WI38 (cell line): ENCODE measurements around the gene PDCD2L.

Experiments
- H3K4me3 ChIP-seq: 2 replicates; pipeline ENCODE4 v1.5.1; 2011; ENCODE audit warnings: low read depth, mild to moderate bottlenecking, control low read depth, low read length
- TF ChIP-seq, protein P1 (sequence below): IDR thresholded peaks from 2 replicates; pipeline ENCODE4 v1.5.1; 2012; ENCODE audit warnings: low read depth, mild to moderate bottlenecking, control low read depth, low read length

Gene PDCD2L

DNA sequence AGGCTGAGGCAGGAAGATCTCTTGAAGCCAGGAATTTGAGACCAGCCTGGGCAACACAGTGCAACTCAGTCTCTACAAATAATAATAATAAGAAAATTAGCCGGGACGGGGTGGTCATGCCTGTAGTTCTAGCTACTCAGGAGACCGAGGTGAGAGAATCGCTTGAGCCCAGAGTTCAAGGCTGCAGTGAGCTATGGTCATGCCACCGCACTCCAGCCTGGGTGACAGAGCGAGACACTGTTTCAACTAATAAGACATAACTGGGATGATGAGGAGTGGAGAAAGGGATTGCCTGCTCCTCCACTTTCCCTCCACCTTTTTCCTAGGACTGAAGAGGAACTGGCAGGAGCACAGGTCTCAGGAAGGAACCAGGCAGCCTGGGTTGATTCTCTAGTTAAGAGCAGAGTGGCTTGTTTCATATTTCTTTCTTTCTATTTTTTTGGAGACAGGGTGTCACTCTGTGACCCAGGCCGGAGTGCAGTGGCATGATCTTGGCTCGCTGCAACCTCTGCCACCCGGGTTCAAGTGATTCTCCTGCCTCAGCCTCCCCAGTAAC lies 43.8 kb upstream of the PDCD2L start:
- TF ChIP-seq, protein P1, sequence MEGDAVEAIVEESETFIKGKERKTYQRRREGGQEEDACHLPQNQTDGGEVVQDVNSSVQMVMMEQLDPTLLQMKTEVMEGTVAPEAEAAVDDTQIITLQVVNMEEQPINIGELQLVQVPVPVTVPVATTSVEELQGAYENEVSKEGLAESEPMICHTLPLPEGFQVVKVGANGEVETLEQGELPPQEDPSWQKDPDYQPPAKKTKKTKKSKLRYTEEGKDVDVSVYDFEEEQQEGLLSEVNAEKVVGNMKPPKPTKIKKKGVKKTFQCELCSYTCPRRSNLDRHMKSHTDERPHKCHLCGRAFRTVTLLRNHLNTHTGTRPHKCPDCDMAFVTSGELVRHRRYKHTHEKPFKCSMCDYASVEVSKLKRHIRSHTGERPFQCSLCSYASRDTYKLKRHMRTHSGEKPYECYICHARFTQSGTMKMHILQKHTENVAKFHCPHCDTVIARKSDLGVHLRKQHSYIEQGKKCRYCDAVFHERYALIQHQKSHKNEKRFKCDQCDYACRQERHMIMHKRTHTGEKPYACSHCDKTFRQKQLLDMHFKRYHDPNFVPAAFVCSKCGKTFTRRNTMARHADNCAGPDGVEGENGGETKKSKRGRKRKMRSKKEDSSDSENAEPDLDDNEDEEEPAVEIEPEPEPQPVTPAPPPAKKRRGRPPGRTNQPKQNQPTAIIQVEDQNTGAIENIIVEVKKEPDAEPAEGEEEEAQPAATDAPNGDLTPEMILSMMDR, result no peak
- H3K4me3 ChIP-seq, result no peak overlapping the region

DNA sequence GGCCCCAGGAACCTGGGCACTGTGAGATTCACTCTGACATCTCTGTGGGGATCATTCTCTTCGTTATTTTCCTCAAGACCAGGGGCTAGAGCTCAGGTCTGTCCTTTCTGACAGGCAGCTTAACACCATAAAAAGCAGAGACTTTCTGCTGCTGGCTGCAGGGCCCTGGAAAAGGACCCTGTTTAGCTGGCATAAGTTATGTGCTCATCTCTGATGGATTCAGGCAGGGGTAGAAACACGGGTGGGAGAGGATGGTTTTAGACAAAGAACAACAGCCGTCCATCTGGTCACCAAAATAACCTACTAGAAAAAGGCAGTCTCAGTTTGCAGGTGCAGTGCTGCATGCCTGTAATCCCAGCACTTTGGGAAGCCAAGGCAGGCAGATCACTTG lies 41.5 kb upstream of the PDCD2L start:
- H3K4me3 ChIP-seq, result no peak overlapping the region
- TF ChIP-seq, protein P1, result no peak

DNA sequence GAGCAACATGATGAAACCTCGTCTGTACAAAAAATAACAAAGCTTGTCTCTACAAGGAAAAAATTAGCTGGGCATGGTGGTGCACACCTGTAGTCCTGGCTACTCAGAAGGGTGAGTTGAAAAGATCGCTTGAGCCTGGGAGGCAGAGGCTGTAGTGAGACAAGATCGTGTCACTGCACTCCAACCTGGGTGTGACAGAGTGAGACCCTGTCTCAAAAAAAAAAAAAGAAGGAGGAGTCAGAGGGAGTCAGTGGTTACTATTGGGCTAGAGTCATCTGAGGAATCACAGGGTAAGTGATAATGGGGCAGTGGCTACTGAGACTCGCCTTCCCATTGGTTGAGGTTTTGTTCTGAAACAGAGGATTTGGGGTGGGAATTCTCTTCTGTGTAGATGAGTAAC lies 41.1 kb upstream of the PDCD2L start:
- H3K4me3 ChIP-seq, result no peak overlapping the region
- TF ChIP-seq, protein P1, result no peak

DNA sequence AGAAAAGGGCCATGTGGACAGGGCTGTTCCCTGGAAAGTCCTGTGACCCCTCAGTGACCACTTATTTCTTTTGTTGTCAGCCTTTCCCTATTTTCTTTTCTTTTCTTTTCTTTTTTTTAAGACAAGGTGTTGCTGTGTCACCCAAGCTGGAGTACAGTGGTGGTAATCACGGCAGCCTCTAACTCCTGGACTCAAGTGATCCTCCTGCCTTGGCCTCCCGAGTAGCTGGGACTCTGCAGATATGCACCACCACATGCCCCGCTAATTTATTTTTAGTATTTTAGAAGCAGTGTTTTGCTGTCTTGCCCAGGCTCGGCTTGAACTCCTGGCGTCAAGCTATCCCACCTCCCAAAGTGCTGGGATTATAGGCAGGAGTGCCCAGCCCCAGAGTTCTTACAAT lies 40.3 kb upstream of the PDCD2L start:
- no peak overlapping the region for H3K4me3 ChIP-seq
- TF ChIP-seq, protein P1, result no peak

GRCh38 chr19:34364462-34364829 lies 39.8 kb upstream of the PDCD2L start:
- H3K4me3 ChIP-seq, result peak overlapping the region; percentile 88
- TF ChIP-seq, protein P1, result no peak

GRCh38 chr19:34364830-34365462 lies 39.3 kb upstream of the PDCD2L start, which contains the start of gene GPI:
Gene GPI (plus strand): TSS chr19:34365196. CDS start chr19:34365267, 71 bp downstream.
- TF ChIP-seq, protein P1, result no peak
- H3K4me3 ChIP-seq, result peak within 1 kb of the TSS; percentile 88
